Fibroblast of villous mesenchyme (primary cell): ENCODE data around the gene TDRD15. TPM values are rescaled to one million over a fixed set of nuclear protein-coding genes. Genes with fewer than 3 reads are reported as not detected.

Experiments
- DNase-seq: peaks from one replicate; pipeline ENCODE4 v3.0.0-alpha.2; 2010; ENCODE audit warnings: low read depth
- H3K4me3 ChIP-seq: 2 replicates; pipeline ENCODE4 v1.5.1; 2011; ENCODE audit warnings: low read depth, mild to moderate bottlenecking, low read length
- total RNA-seq: library from RNA; depleted of rRNA; stranded (reverse); fragments of >200 nt; gene quantifications from 2 replicates; pipeline ENCODE4 v1.2.3, GENCODE V29; 2012
- TF ChIP-seq, protein P1 (sequence below): IDR thresholded peaks from 2 replicates; pipeline ENCODE4 v1.5.1; 2012; ENCODE audit warnings: low read depth, mild to moderate bottlenecking, low read length; ENCODE audit not compliant: insufficient read depth

Gene TDRD15
- total RNA-seq, 1 donor: not detected

DNA sequence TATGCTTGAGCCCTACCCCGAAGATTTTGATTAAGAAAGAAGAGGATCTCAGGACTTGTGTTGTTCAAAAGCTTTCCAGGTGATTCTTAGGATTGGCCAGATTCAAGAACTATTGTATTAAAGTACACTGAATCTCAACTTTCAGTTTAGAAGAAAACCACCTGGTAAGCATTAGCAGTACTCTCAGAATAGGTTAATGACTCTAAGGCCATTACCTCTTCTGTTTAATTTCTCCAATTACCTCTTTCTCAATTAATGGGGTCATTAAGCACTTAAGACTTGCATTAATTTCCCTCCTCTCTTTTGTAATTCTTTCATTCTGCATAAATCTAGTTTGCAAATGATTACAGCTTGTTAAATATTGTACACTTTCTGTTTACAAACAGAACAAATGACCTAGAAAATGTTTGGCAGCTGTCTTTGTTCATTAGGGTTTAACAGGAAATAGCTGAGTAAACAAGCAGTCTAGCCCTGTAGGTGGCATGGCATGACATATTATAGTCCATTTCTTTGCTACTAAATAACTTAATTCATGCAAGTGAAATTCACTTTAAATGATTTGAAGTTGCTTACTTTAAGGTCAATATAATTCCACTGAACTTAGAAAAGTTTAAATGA, 20.4 kb upstream of the TDRD15 start:
- TF ChIP-seq, protein P1, sequence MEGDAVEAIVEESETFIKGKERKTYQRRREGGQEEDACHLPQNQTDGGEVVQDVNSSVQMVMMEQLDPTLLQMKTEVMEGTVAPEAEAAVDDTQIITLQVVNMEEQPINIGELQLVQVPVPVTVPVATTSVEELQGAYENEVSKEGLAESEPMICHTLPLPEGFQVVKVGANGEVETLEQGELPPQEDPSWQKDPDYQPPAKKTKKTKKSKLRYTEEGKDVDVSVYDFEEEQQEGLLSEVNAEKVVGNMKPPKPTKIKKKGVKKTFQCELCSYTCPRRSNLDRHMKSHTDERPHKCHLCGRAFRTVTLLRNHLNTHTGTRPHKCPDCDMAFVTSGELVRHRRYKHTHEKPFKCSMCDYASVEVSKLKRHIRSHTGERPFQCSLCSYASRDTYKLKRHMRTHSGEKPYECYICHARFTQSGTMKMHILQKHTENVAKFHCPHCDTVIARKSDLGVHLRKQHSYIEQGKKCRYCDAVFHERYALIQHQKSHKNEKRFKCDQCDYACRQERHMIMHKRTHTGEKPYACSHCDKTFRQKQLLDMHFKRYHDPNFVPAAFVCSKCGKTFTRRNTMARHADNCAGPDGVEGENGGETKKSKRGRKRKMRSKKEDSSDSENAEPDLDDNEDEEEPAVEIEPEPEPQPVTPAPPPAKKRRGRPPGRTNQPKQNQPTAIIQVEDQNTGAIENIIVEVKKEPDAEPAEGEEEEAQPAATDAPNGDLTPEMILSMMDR: no peak
- no peak for DNase-seq
- H3K4me3 ChIP-seq: no peak overlapping the region

DNA sequence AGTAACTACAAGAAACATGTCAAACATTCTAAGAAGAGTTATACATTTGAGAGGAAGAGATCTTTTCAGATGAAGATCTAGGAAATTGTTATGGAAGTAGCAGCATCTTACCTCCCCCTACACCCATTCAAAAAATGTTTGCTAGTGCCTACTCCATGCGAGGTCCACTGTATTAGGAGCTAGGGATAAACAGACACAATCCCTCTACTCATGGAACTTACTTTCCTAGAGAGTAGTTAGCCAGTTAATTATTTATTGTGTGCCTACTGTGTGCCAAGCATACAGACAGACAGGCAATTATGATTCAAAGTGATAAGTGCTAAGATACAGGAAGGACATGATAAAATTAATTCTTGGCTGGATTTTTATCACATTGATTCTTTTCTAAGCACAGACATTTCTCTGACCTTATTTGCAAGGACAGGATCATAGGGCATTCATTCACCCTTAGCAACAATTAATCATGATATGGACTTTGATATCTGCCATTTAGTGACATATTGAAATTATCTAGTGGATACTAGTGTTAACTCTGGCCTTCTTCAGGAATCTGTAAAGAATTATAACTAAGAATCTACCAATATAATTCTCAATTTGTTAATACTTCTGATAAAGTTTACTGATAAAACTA, 19.6 kb upstream of the TDRD15 start:
- TF ChIP-seq, protein P1: no peak
- DNase-seq: no peak
- no peak overlapping the region for H3K4me3 ChIP-seq

DNA sequence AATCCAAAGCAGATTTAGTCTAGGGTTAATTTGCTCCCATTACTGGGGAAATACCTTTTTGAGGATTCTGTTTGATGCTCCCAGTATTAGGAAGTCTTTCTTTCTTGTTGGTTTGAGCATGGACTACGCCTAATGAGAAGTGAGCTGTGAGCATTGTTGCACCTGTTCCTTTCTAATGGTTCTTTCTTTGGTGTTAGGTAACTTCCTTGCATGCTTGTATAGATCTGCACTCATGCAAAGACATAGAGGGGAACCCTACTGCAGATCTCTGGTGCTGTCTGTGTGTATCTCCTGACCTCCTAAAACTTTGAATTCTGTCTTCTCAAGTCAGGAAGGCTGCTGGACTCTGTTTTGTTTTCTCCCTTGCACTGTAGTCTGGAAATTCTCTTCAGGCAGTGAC, 12.8 kb upstream of the TDRD15 start:
- DNase-seq: no peak

DNA sequence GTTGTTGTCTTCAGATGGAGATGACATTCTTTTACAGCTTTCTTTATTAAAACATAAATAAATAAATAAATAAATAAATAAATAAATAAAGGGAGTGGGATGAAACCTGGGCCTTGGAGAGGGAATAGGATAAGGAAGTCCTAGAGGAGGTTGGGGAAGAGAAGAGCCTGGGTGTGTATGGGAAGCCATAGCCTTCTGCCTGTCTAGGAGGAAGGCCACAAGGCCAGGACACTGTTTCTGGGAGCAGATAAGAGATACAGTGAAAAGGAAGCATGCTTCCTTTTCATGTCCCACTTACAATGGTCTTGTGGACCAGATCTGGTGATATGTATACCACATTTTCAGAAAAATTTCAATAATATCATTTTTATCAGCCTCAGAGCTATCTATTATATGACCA, 6.1 kb upstream of the TDRD15 start:
- TF ChIP-seq, protein P1: no peak
- H3K4me3 ChIP-seq: no peak overlapping the region
- DNase-seq: no peak

More for the DNA sequence above, 12.8 kb upstream of the TDRD15 start:
- TF ChIP-seq, protein P1: no peak
- no peak overlapping the region for H3K4me3 ChIP-seq

DNA sequence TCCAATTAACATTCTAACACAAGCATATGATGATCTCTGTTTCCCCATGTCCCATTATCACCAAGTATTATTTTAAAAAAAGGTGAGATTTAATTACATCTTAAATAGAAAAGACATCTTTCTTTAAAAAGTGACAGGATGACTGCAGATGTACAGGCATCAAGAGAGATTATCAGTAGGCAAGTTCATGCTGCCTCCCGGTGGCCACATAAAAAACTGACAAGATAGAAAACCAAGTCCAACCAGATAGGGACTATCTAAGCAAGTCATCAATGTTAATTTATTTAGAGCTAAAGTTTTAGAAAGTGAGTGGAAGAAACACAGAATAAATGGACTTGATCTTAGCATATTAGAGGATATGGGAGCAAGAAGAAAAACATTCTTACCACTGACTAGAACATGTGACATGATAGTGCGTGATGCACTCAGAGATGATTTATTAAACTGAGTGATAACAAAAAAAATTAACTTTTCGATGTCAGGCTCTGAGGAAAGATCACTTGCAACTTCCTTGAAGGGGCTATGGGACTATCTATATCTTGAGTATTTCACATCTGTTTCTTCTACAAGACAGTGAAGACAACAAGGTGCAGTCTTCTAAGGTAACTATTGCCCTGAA, 5.4 kb upstream of the TDRD15 start:
- peak; percentile 11 for DNase-seq
- no peak overlapping the region for H3K4me3 ChIP-seq
- TF ChIP-seq, protein P1: peak; percentile 47

DNA sequence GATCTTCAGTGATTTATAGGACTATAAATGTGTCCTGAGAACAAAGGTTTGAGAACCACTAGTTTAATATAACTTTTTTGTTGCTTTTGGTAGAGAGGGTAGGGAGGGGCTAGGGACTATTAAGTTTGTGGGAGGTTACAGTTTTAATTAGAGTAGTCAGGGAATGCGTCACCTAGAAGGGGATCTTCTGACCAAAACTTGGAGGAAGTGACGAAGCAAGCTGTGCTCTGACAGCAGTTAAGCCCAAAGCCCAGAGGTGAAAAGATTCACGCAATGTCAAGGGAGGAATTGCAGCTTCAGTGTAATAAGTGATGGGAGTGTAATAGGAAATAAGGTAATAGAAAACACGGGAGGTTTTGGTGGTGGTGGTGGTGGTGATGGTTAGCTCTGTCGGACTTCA, 8.1 kb downstream of the TDRD15 start:
- DNase-seq: no peak
- TF ChIP-seq, protein P1: no peak
- no peak overlapping the region for H3K4me3 ChIP-seq
